ENCODE measurements around the gene SLC38A3. TPM values are rescaled to one million over a fixed set of nuclear protein-coding genes. Genes with fewer than 3 reads are reported as not detected.
"Not testable (repeated sequence)": the region's sequence is repeated elsewhere in the genome, so short reads cannot be mapped to it uniquely, and the experiment has no call there.

SLC38A3 gene
- total and polyA plus RNA-seq, 2 experiments from 2014 or later, result 0.36 TPM; not detected in 1

DNA sequence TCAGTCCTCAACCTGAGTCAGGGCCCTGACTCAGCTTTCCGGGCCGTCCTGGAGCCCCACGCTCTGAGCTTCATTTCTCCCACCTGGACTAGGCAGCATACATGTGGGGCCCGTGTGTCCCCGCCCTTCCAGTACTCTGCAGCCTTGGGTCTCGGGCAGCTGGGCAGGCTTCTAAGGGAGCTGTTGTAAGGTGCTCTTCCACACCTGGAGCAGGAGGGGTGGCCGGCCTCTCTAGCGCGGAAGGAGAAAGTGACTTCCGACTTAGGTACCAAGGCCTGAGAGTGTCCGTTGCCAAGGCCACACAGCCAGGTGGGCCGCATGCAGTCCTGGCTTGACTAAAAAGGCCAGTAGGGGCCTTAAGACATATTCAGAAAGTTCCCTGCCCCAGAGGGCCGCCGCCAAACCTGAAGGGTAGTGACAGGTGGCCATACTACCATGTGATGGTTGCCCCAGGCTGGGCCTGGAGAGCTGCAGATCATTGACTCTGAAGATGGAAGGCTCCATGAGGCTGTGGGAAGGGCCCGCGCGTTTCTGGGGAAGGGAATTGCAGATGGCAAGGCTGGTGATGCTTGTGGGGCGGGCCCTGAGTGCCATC, 54.5 kb downstream of the SLC38A3 start:
- Histone ChIP-seq H3K27ac (peak overlapping the region; percentile 53), H3K9me3 (ENCODE audit: low read depth) (no peaks in the 10 kb centered on the region), H3K4me3 (no peak overlapping the region), H2AFZ (no peak overlapping the region), H3K9ac (peak overlapping the region; percentile 84), H3K4me2 (ENCODE audit: unreplicated experiment) (no peak overlapping the region), H4K20me1 (ENCODE audit: insufficient read depth) (no peaks in the 10 kb centered on the region), H3K36me3 (ENCODE audit: low read depth) (peaks cover 13% of the 10 kb centered on the region), H3K79me2 (ENCODE audit: insufficient read depth) (peaks cover 29% of the 10 kb centered on the region), H3F3A (ENCODE audit: insufficient read depth) (peaks cover 6% of the 10 kb centered on the region; the same call in 1 of the 2 replicates), H3K4me1 (ENCODE audit: insufficient read depth) (peaks cover 13% of the 10 kb centered on the region), H3K27me3 (replicated peaks; ENCODE audit: insufficient read depth) (no peaks in the 10 kb centered on the region), H3K9me2 (ENCODE audit: insufficient read depth) (no peaks in the 10 kb centered on the region)
- WGBS, 2 experiments (ENCODE audit: low coverage in 1 of 2, low lambda C conversion rate in 2 of 2, missing lambda C conversion rate in 2 of 2), result 58 to 64% methylated on average over 18 of the region's 18 CpGs
- DNase-seq, result no peak
- in situ Hi-C loops (cut with MboI), result no loop called here
- TF ChIP-seq EZH2phosphoT487 (IDR thresholded peaks at IDR 0.05; ENCODE audit: insufficient read depth, low read depth) (no peak), EZH2 (IDR thresholded peaks at IDR 0.05; ENCODE audit: insufficient read depth, poor library complexity, severe bottlenecking) (no peak)

DNA sequence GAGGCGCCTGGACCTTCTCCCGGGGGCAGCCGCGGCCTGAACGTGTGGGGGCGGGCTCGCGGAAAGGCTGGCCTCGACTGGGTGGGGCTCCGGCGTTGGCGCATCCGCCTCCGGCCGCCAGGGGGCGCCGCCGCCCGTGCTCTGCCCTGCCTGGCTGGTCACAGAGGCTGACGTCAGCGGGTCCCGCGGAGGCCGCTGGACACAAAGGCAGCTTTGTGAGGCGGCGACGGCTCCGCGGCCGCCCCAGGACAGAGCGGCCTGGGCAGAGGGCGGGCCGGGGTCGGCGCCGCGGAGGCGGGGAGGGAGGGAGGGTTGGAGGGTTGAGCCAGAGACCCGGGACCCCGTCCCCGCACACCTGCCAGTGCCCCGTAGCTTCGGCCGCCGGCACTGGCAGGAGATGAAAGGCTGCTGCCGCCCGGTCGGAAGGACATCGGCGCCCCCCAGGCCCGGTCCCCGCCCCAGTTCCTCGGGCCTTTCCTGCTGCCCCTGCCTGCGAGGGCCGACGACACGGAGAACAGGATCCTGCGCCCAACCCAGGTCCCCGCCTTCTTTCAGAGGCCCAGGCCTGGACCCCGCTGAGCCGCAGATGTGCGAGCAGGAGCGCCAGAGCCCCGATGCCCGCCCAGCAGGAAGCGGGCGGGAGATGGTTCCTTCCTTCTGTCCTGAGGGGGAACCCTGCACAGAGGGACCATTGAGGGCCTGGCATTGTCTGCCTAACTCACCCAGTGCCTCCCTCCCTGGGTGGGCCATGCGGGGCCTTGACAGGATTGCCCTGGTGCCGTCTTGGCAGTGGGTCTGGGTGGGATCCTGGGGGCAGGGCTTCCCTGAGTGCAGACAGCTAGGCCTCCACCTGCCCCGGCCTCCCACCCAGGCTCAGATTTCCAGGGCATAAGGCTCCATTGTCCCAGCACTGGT, 55.2 kb downstream of the SLC38A3 start:
- H4K20me1 ChIP-seq (ENCODE audit: insufficient read depth), result no peaks in the 10 kb centered on the region
- TF ChIP-seq EZH2 (IDR thresholded peaks at IDR 0.05; ENCODE audit: insufficient read depth, poor library complexity, severe bottlenecking) (no peak), EZH2phosphoT487 (IDR thresholded peaks at IDR 0.05; ENCODE audit: insufficient read depth, low read depth) (no peak)
- H3K79me2 ChIP-seq (ENCODE audit: insufficient read depth), result peaks cover 22% of the 10 kb centered on the region
- H3K4me3 ChIP-seq, result peak overlapping the region; percentile 67
- H3K27ac ChIP-seq, result peak overlapping the region; percentile 64
- peaks cover 13% of the 10 kb centered on the region for H3K36me3 ChIP-seq (ENCODE audit: low read depth)
- H3K4me1 ChIP-seq (ENCODE audit: insufficient read depth), result peaks cover 18% of the 10 kb centered on the region
- H3K27me3 ChIP-seq (replicated peaks; ENCODE audit: insufficient read depth), result no peaks in the 10 kb centered on the region
- peak; percentile 95 for DNase-seq
- 4 to 5% methylated on average over 36 to 55 of the region's 70 CpGs for WGBS, 2 experiments (ENCODE audit: low coverage in 1 of 2, low lambda C conversion rate in 2 of 2, missing lambda C conversion rate in 2 of 2)
- in situ Hi-C loops (cut with MboI), result no loop called here
- peak overlapping the region; percentile 71 for H3K4me2 ChIP-seq (ENCODE audit: unreplicated experiment)
- H2AFZ ChIP-seq, result peak overlapping the region; percentile 43; the same call in 1 of the 2 replicates
- peaks cover 6% of the 10 kb centered on the region; the same call in 1 of the 2 replicates for H3F3A ChIP-seq (ENCODE audit: insufficient read depth)
- no peaks in the 10 kb centered on the region for H3K9me2 ChIP-seq (ENCODE audit: insufficient read depth)
- peak overlapping the region; percentile 84 for H3K9ac ChIP-seq
- no peaks in the 10 kb centered on the region for H3K9me3 ChIP-seq (ENCODE audit: low read depth)

- H3K36me3 ChIP-seq (ENCODE audit: low read depth), result peaks cover 13% of the 10 kb centered on the region
- H3K27me3 ChIP-seq (replicated peaks; ENCODE audit: insufficient read depth), result no peaks in the 10 kb centered on the region
- H4K20me1 ChIP-seq (ENCODE audit: insufficient read depth), result no peaks in the 10 kb centered on the region
- DNase-seq, result no peak
- peak overlapping the region; percentile 67 for H3K4me3 ChIP-seq
- 51 to 59% methylated on average over 5 of the region's 5 CpGs for WGBS, 2 experiments (ENCODE audit: low coverage in 1 of 2, low lambda C conversion rate in 2 of 2, missing lambda C conversion rate in 2 of 2)
- H3K79me2 ChIP-seq (ENCODE audit: insufficient read depth), result peaks cover 17% of the 10 kb centered on the region
- H3K9me2 ChIP-seq (ENCODE audit: insufficient read depth), result no peaks in the 10 kb centered on the region
- no peaks in the 10 kb centered on the region for H3K9me3 ChIP-seq (ENCODE audit: low read depth)
- no peak for TF ChIP-seq EZH2phosphoT487 (IDR thresholded peaks at IDR 0.05; ENCODE audit: insufficient read depth, low read depth)
- no peak for TF ChIP-seq EZH2 (IDR thresholded peaks at IDR 0.05; ENCODE audit: insufficient read depth, poor library complexity, severe bottlenecking)
- peaks cover 6% of the 10 kb centered on the region; the same call in 1 of the 2 replicates for H3F3A ChIP-seq (ENCODE audit: insufficient read depth)
- peak overlapping the region; percentile 64 for H3K27ac ChIP-seq
- in situ Hi-C loops (cut with MboI), result no loop called here
- H3K4me1 ChIP-seq (ENCODE audit: insufficient read depth), result peaks cover 19% of the 10 kb centered on the region
- no peak overlapping the region for H2AFZ ChIP-seq
- peak overlapping the region; percentile 84 for H3K9ac ChIP-seq
- H3K4me2 ChIP-seq (ENCODE audit: unreplicated experiment), result peak overlapping the region; percentile 71
Observed at GRCh38 chr3:50260942-50261441, 55.9 kb downstream of the SLC38A3 start.

DNA sequence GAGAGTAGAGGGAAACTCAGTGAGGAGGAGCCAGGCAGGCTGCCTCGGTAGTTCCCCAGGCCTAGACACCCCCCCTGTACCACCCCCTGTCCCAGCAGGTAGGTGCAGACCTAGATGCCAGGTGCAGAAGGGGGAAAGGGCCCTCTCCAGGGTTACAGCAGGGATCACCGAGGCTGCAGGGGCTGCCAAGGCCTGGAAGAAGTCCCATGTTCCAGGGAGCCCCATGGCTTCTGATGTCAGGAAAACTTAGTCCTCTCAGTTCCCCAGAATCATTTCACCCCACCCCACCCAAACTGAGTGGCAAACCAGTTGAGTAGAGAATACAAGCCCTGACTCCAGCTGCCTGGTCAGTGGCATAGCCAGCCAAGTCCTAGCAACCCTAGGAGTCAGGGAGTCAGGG, 56.4 kb downstream of the SLC38A3 start:
- Histone ChIP-seq H3K9ac (peak overlapping the region; percentile 84), H3K9me2 (ENCODE audit: insufficient read depth) (no peaks in the 10 kb centered on the region), H3K4me1 (ENCODE audit: insufficient read depth) (peaks cover 19% of the 10 kb centered on the region), H3K36me3 (ENCODE audit: low read depth) (peaks cover 10% of the 10 kb centered on the region), H3K4me2 (ENCODE audit: unreplicated experiment) (no peak overlapping the region), H2AFZ (no peak overlapping the region), H3K9me3 (ENCODE audit: low read depth) (no peaks in the 10 kb centered on the region), H3K4me3 (no peak overlapping the region), H4K20me1 (ENCODE audit: insufficient read depth) (no peaks in the 10 kb centered on the region), H3K27ac (no peak overlapping the region), H3K27me3 (replicated peaks; ENCODE audit: insufficient read depth) (no peaks in the 10 kb centered on the region), H3K79me2 (ENCODE audit: insufficient read depth) (peaks cover 12% of the 10 kb centered on the region), H3F3A (ENCODE audit: insufficient read depth) (peaks cover 6% of the 10 kb centered on the region; the same call in 1 of the 2 replicates)
- TF ChIP-seq EZH2 (IDR thresholded peaks at IDR 0.05; ENCODE audit: insufficient read depth, poor library complexity, severe bottlenecking) (no peak), EZH2phosphoT487 (IDR thresholded peaks at IDR 0.05; ENCODE audit: insufficient read depth, low read depth) (no peak)
- no peak for DNase-seq
- in situ Hi-C loops (cut with MboI), result no loop called here
- 23 to 24% methylated on average over 2 of the region's 2 CpGs for WGBS, 2 experiments (ENCODE audit: low coverage in 1 of 2, low lambda C conversion rate in 2 of 2, missing lambda C conversion rate in 2 of 2)

- DNase-seq; H4K20me1 ChIP-seq (ENCODE audit: insufficient read depth); H3K9ac ChIP-seq; H3K27me3 ChIP-seq (replicated peaks; ENCODE audit: insufficient read depth); H3K9me2 ChIP-seq (ENCODE audit: insufficient read depth); H2AFZ ChIP-seq; H3K4me2 ChIP-seq (ENCODE audit: unreplicated experiment); H3K27ac ChIP-seq; H3K36me3 ChIP-seq (ENCODE audit: low read depth); in situ Hi-C loops (cut with MboI); H3K79me2 ChIP-seq (ENCODE audit: insufficient read depth); H3K4me3 ChIP-seq; H3K9me3 ChIP-seq (ENCODE audit: low read depth): not testable (repeated sequence)
- Histone ChIP-seq H3K4me1 (ENCODE audit: insufficient read depth) (peaks cover 22% of the 10 kb centered on the region), H3F3A (ENCODE audit: insufficient read depth) (peaks cover 13% of the 10 kb centered on the region; the same call in 1 of the 2 replicates)
- WGBS, 2 experiments (ENCODE audit: low coverage in 1 of 2, low lambda C conversion rate in 2 of 2, missing lambda C conversion rate in 2 of 2), result 82 to 94% methylated on average over 4 of the region's 4 CpGs
Observed at GRCh38 chr3:50262200-50262599, 57.1 kb downstream of the SLC38A3 start.

Measured in GM23248 (cell line).